Psoas muscle (tissue), 8 donors: ENCODE results near the gene GALK1. TPM values are rescaled to one million over a fixed set of nuclear protein-coding genes. Genes with fewer than 3 reads are reported as not detected.

Experiments used
- ATAC-seq, 4 donors: fragments of 200-7000 bp; cut with Tn5 transposase; one replicate each; pipeline ENCODE4 v1.9.1; 2020; ENCODE audit warnings: moderate library complexity in 3 of 4, mild to moderate bottlenecking in 2 of 4
- DNase-seq, 2 donors: peaks; one replicate each; pipeline ENCODE4 v3.0.0-alpha.2; 2020
- H3K27ac ChIP-seq: fragments of 200-600 bp; one replicate; pipeline ENCODE4 v1.8.0; 2022
- H3K27me3 ChIP-seq, 3 donors: fragments of 200-600 bp in 1 of 3; one replicate each; pipeline versions ENCODE4 v1.6.1 to v1.8.0; 2013 to 2022; ENCODE audit warnings: low read length in 2 of 3, mild to moderate bottlenecking in 2 of 3, moderate library complexity in 1 of 3; ENCODE audit not compliant: insufficient read depth in 3 of 3
- H3K36me3 ChIP-seq, 2 donors: fragments of 200-600 bp in 1 of 2; one replicate each; pipeline versions ENCODE4 v1.6.1 to v1.8.0; 2013 to 2022; ENCODE audit warnings: low read depth in 1 of 2, mild to moderate bottlenecking in 1 of 2, moderate library complexity in 1 of 2; ENCODE audit not compliant: insufficient read depth in 1 of 2
- H3K4me1 ChIP-seq: fragments of 200-600 bp; one replicate; pipeline ENCODE4 v1.8.0; 2022
- H3K4me3 ChIP-seq: fragments of 200-600 bp; one replicate; pipeline ENCODE4 v1.8.0; 2022; ENCODE audit warnings: mild to moderate bottlenecking
- H3K9me3 ChIP-seq: fragments of 200-600 bp; one replicate; pipeline ENCODE4 v1.8.0; 2022
- WGBS, 3 donors: extraction: QIAGEN DNeasy Blood & Tissue Kit; methylation state at CpG; one replicate each; pipeline versions ENCODE4 v1.1.6 to v1.1.7; 2013; 5-methylcytosine and 5-hydroxymethylcytosine counted together
- intact Hi-C, 2 donors: fragments of 100-400 bp; cut with DNase I; formaldehyde crosslinking; loops; one replicate each; pipeline versions ENCODE4 v1.11.0 to v1.14.2; 2022
- polyA plus RNA-seq, 3 donors: library from polyadenylated mRNA; stranded (reverse); fragments of 200-250 nt; gene quantifications; one replicate each; pipeline ENCODE4 v1.2.3, GENCODE V29; 2013
- total RNA-seq, 4 donors: library from RNA; stranded (reverse); fragmentation: NEBNext Ultra II Directional in 2 of 4; extraction: Animal tissue kit (Norgen Biotek cat#: 25700) in 2 of 4; gene quantifications; one replicate each; pipeline versions ENCODE4 v1.2.1 to v1.2.4, GENCODE V29; 2021 to 2023
- TF ChIP-seq, protein P1 (sequence below): fragments of 200-600 bp; IDR thresholded peaks from one replicate; pipeline ENCODE4 v1.8.0; 2022; ENCODE audit warnings: antibody characterized with exemption
- donor health status: healthy with polysubstance abuse.
- donor health status: DM: no; HTN: no; CAD: no; lungs with moderate emphysema.
- donor health status: Bipolar disorder and iron deficiency.
- donor health status: healthy.
- donor health status: DM: yes; HTN: yes; CAD: no.
- donor health status: DM: no; HTN: no; CAD: no.
- donor health status: DM: no; HTN: no; CAD: no.
- donor health status: DM: yes; HTN: yes; CAD: no.

The GALK1 gene
- total and polyA plus RNA-seq, 7 donors = 7.1 to 13.2 (median 9.8) TPM

DNA sequence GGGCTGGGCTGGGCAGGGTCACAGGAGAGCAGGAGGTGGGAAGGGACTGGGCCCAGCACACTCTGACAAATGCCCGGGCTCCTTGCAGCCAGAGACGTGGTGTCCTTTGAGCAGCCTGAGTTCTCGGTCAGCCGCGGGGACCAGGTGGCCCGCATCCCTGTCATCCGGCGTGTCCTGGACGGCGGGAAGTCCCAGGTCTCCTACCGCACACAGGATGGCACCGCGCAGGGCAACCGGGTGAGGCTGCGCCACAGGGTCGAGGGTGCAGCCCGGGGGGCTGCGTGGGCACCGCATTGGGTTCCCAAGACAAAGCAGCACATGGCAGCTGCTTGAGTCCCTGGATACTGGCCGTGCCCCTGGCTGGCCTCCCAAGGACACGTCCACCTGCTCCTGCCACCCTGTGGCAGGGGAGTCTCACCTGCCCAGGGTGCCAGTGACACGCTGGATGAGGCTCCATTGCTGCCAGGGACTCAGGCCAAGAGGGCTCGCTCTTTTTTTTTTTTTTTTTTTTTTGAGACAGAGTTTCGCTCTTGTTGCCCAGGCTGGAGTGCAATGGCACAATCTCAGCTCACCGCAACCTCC lies 21.3 kb downstream of the GALK1 start:
- H3K9me3 ChIP-seq = no peaks in the 10 kb centered on the region
- H3K36me3 ChIP-seq = no peaks in the 10 kb centered on the region
- H3K27ac ChIP-seq = no peak overlapping the region
- intact Hi-C loops = no loop called here
- ATAC-seq = no peak
- WGBS, 3 donors = 80 to 86% (median 85%) methylated on average over 18 to 25 of the region's 25 CpGs
- H3K4me3 ChIP-seq = no peak overlapping the region
- DNase-seq = no peak
- peaks cover 5% of the 10 kb centered on the region for H3K4me1 ChIP-seq
- TF ChIP-seq, protein P1, sequence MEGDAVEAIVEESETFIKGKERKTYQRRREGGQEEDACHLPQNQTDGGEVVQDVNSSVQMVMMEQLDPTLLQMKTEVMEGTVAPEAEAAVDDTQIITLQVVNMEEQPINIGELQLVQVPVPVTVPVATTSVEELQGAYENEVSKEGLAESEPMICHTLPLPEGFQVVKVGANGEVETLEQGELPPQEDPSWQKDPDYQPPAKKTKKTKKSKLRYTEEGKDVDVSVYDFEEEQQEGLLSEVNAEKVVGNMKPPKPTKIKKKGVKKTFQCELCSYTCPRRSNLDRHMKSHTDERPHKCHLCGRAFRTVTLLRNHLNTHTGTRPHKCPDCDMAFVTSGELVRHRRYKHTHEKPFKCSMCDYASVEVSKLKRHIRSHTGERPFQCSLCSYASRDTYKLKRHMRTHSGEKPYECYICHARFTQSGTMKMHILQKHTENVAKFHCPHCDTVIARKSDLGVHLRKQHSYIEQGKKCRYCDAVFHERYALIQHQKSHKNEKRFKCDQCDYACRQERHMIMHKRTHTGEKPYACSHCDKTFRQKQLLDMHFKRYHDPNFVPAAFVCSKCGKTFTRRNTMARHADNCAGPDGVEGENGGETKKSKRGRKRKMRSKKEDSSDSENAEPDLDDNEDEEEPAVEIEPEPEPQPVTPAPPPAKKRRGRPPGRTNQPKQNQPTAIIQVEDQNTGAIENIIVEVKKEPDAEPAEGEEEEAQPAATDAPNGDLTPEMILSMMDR = no peak
- no peaks in the 10 kb centered on the region for H3K27me3 ChIP-seq

- DNase-seq (no peak), ATAC-seq (no peak)
- no peak overlapping the region for H3K4me3 ChIP-seq
- WGBS, 3 donors = 68 to 79% (median 72%) methylated on average over 17 to 25 of the region's 25 CpGs
- H3K27ac ChIP-seq = no peak overlapping the region
- intact Hi-C loops = no loop called here
- H3K36me3 ChIP-seq = no peaks in the 10 kb centered on the region
- H3K4me1 ChIP-seq = peaks cover under 1% of the 10 kb centered on the region
- no peaks in the 10 kb centered on the region for H3K27me3 ChIP-seq
- TF ChIP-seq, protein P1 = no peak
- no peaks in the 10 kb centered on the region for H3K9me3 ChIP-seq
Observed at GRCh38 chr17:75742337-75742736, 22.7 kb downstream of the GALK1 start.

DNA sequence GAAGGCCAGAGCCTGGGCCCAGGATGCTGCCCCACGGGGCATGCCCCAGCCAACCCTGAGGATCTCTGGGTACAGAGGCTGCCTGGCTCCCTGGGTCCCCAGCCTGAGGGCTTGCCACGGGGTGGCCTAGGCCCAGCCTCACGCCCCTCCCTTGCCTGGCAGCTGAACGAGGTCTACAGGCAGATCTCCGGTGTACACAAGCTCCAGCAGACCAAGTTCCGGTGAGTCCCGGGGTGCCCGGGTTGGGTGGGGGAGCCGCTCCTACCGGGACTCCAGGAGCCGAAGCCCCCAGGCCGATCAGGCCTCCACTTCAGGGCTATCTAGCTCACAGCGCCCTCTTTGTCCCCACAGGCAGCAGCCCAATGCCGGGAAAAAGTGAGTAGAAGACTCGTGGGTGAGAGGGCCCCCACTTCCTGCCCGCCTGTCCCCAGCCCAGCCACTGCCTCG lies 24.3 kb downstream of the GALK1 start:
- TF ChIP-seq, protein P1 = no peak
- Histone ChIP-seq H3K36me3 (no peaks in the 10 kb centered on the region), H3K4me3 (no peak overlapping the region), H3K9me3 (no peaks in the 10 kb centered on the region), H3K27me3 (no peaks in the 10 kb centered on the region), H3K4me1 (no peaks in the 10 kb centered on the region), H3K27ac (no peak overlapping the region)
- intact Hi-C loops = no loop called here
- no peak for ATAC-seq
- no peak for DNase-seq
- 65 to 80% (median 73%) methylated on average over 12 to 17 of the region's 17 CpGs for WGBS, 3 donors

DNA sequence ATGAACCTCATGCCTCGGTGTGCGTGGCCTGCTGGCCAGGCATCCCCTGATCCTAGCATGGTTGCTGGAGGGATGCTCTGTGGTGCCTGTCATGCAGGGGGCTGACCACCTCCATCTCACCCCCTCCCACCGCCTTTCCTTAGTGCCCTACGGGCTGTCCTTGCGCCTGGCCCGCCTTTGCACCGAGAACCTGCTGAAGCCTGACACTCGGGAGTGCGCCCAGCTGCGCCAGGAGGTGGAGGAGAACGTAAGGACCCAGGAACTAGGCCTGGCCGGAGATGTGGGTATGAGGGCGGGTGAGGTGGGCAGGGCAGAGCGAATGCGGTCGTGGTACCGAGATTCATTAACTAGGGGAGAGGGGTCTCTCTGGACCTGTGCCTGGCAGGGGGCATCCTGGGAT lies 24.8 kb downstream of the GALK1 start:
- 86 to 89% (median 87%) methylated on average over 17 of the region's 17 CpGs for WGBS, 3 donors
- Histone ChIP-seq H3K36me3 (no peaks in the 10 kb centered on the region), H3K27ac (no peak overlapping the region), H3K9me3 (no peaks in the 10 kb centered on the region), H3K4me3 (no peak overlapping the region), H3K4me1 (no peaks in the 10 kb centered on the region), H3K27me3 (no peaks in the 10 kb centered on the region)
- ATAC-seq = no peak
- TF ChIP-seq, protein P1 = no peak
- intact Hi-C loops = no loop called here
- no peak for DNase-seq

DNA sequence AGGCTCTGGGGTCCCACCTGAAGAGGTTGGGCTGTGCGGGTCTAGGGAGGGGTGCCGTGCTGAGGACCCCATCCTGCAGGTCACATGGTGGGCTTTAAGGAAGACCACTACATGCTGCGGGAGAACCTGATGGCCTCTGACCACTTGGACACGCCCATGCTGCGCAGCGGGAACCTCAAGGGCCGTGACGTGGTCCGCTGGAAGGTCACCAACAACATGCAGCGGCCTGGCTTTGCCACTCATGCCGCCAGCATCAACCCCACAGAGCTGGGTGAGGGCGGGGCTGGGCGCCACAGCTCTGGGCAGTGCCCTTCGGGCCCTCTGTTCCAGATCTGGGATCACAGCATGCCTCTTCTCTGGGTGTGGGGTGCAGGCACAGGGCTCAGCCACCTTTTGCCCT lies 25.2 kb downstream of the GALK1 start:
- TF ChIP-seq, protein P1 = no peak
- H3K27me3 ChIP-seq = no peaks in the 10 kb centered on the region
- DNase-seq (no peak), ATAC-seq (no peak)
- no peak overlapping the region for H3K4me3 ChIP-seq
- no peaks in the 10 kb centered on the region for H3K9me3 ChIP-seq
- H3K36me3 ChIP-seq = no peaks in the 10 kb centered on the region
- no peak overlapping the region for H3K27ac ChIP-seq
- no peaks in the 10 kb centered on the region for H3K4me1 ChIP-seq
- WGBS, 3 donors = 83 to 91% (median 87%) methylated on average over 14 of the region's 14 CpGs
- intact Hi-C loops = loop anchor here in 1 of 2 donors (10.0 kb wide), 1 partner anchor 395 kb away; no protein-coding TSS in a partner anchor
